Activated naive CD4-positive, alpha-beta T cell treated with anti-CD3 and anti-CD28 coated beads, Interleukin-2, amount 10 ng/mL, durations not matched to agents 7 days and 5 days (primary cell): Measurements from ENCODE around the gene CACUL1.
A peak's percentile ranks its signal among the peaks of the same experiment; 100 is the strongest.

ENCODE experiments used
- CTCF ChIA-PET: fragments of 350-600 bp; sonication (Branson Sonifier 250); formaldehyde crosslinking; loops from one replicate; lab custom pipeline; 2021; ENCODE audit warnings: antibody characterized with exemption; lab: Charles Lee
- DNase-seq: peaks from one replicate; pipeline ENCODE4 v3.0.0-alpha.2; 2020
- H3K27ac Mint-ChIP-seq: one replicate; pipeline ENCODE4 v1.8.0; 2021; ENCODE audit warnings: mild to moderate bottlenecking, moderate library complexity, mixed read lengths
- H3K27me3 Mint-ChIP-seq: one replicate; pipeline ENCODE4 v1.8.0; 2021; ENCODE audit warnings: mild to moderate bottlenecking, mixed read lengths
- H3K36me3 Mint-ChIP-seq: one replicate; pipeline ENCODE4 v1.8.0; 2021; ENCODE audit warnings: mixed read lengths
- H3K4me1 Mint-ChIP-seq: one replicate; pipeline ENCODE4 v1.8.0; 2021; ENCODE audit warnings: mixed read lengths
- H3K4me3 Mint-ChIP-seq: one replicate; pipeline ENCODE4 v1.8.0; 2021; ENCODE audit warnings: mild to moderate bottlenecking, moderate library complexity, mixed read lengths
- H3K9me3 Mint-ChIP-seq: one replicate; pipeline ENCODE4 v1.8.0; 2021; ENCODE audit warnings: mixed read lengths

The CACUL1 gene

DNA sequence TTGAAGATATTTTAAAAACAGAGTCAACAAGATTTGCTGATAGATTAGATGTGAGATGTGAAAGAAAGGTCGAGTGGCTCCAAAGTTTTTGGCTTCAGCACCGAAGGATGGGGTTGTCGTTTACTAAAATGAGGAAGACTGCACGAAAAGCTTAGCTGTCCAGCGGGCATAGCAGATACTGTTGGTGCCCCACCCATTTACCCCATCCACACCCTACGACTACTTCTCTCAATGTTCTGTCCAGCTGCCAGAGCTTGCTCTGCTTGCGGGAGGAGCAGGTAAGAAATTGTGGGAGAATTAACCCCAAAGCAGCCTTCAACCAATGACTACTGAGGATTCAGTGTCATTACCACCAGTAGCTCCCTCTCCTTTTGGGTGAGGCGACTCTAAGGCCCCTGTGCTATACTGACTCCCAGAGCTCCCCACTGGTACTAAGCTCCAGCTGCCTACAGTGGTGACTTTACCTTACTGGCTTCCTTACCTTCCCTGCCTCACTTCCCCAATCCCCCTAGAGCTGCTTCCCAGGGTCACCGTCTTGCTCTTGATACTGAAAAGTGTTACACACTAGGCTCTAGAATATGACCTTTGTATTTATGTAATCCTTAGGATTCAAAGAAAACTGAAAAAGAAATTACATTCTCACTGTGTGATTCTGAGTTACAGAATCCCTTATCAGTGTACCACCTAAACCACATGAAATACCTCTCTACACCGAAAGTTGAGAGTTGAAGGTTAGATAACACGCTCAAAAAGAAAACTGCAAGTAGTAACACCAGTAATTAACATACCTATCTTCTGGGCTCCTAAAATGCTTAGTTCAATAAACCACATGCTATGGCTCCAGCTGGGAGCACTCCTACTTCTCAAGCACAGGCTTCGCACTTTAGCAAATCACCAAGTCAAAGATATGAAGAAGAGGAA is 22.3 kb downstream of the CACUL1 start:
- peak overlapping the region; percentile 5 for H3K4me3 Mint-ChIP-seq
- H3K9me3 Mint-ChIP-seq, result no peaks in the 10 kb centered on the region
- peak overlapping the region; percentile 73 for H3K27ac Mint-ChIP-seq
- H3K36me3 Mint-ChIP-seq, result peaks cover 2% of the 10 kb centered on the region
- H3K4me1 Mint-ChIP-seq, result peaks cover 58% of the 10 kb centered on the region
- CTCF ChIA-PET, result interaction anchor here (0.6 to 2.2 kb wide), 3 partner anchors 11 to 688 kb away, joined by 3 to 7 read pairs (median 3); no protein-coding TSS in a partner anchor
- peak; percentile 35 for DNase-seq
- H3K27me3 Mint-ChIP-seq, result no peaks in the 10 kb centered on the region

DNA sequence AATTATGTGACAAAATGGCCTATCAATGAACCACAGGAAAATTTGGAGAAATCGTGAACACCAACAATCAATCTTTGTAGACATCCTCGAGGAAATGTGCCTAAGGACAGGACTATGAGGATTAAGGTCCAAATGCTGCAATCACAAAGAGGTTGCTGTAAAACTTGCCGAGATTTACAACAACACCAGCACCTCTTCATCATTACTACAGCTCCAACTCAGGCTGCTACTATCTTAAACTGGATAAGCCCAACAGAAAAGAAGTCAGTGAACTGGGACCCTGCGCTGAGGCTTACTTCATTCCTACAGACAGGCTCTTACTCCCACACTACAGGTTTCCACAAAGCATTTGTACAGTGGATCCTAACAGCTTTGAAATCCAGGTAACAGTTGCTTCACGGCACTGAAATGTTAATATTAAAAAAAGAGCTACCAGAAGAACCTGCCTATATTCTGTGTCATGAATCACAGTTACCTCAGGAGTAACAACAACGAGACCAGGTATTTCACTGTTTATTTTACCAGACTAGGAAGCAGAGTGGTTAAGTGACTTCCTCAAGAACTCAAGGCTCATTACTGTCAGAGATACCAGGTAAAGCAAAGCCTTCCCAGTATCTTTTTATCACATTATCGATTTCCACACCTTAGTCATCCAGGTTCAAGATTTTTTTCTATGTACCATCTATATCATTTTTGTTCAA is 23.9 kb downstream of the CACUL1 start:
- H3K36me3 Mint-ChIP-seq, result peaks cover 2% of the 10 kb centered on the region
- H3K27ac Mint-ChIP-seq, result peak overlapping the region; percentile 20
- no peaks in the 10 kb centered on the region for H3K27me3 Mint-ChIP-seq
- H3K9me3 Mint-ChIP-seq, result no peaks in the 10 kb centered on the region
- CTCF ChIA-PET, result interaction anchor here (1.4 to 2.2 kb wide), 2 partner anchors 10 to 24 kb away, joined by 5 to 7 read pairs; partner anchors contain the start of gene CACUL1
- H3K4me1 Mint-ChIP-seq, result peaks cover 58% of the 10 kb centered on the region
- no peak overlapping the region for H3K4me3 Mint-ChIP-seq
- no peak for DNase-seq

DNA sequence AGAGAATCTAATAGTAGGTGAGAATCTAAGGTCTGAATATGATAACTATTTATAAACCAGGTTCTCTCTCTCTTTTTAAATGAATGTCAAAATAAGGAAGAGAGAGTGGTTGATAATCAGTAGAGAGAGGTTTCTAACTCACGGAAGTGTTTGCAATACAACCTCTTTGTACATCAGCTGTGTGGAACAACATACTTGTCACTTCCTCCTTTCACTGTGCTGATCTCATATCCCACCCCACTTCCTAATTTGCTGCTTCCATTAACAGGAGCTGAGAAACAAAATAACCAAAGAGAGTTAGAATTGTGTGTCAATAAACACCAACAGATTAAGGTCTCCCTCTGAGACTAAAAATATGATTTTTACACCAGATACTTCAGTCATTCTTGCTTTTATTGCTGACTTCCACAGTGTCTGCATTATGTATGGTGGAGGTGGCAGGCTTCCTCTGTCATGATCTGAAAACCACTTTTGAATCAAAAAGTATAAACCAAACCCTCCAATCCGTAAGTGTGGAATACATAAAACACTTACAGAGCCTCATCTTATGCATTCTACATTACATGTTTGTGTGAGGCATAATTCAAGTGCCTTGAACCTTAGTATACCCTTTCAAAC is 25.0 kb downstream of the CACUL1 start:
- Mint-ChIP-seq H3K27me3 (no peaks in the 10 kb centered on the region), H3K4me3 (no peak overlapping the region), H3K4me1 (peaks cover 56% of the 10 kb centered on the region), H3K9me3 (no peaks in the 10 kb centered on the region), H3K27ac (peak overlapping the region; percentile 11), H3K36me3 (peaks cover 2% of the 10 kb centered on the region)
- DNase-seq, result no peak
- CTCF ChIA-PET, result interaction anchor here (1.4 to 2.2 kb wide), 3 partner anchors 9 to 25 kb away, joined by 5 to 7 read pairs (median 5); partner anchors contain the start of gene CACUL1

DNA sequence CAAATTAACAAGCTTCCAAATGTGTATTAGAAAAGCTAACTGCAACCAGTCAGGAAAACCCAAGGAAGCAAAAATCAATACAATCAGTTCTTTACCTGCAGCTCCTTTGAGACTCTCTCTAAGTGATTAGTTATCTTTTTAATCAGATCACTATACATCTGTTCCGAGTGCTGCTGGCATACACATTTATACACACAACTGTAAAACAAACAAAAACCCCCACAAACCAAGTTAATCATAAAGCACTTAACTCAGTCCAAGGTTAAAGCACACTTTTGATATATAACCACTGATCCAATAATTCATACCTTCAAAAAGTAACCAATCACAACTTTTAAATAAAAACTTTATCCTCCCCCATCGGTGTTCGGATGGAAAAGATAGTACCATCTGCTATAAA is 25.6 kb downstream of the CACUL1 start:
- CTCF ChIA-PET, result interaction anchor here (1.5 to 2.2 kb wide), 2 partner anchors 9 to 24 kb away, joined by 5 to 7 read pairs; no protein-coding TSS in a partner anchor
- H3K27ac Mint-ChIP-seq, result peak overlapping the region; percentile 11
- H3K9me3 Mint-ChIP-seq, result no peaks in the 10 kb centered on the region
- no peak for DNase-seq
- H3K36me3 Mint-ChIP-seq, result peaks cover 2% of the 10 kb centered on the region
- H3K27me3 Mint-ChIP-seq, result no peaks in the 10 kb centered on the region
- H3K4me1 Mint-ChIP-seq, result peaks cover 52% of the 10 kb centered on the region
- H3K4me3 Mint-ChIP-seq, result no peak overlapping the region

DNA sequence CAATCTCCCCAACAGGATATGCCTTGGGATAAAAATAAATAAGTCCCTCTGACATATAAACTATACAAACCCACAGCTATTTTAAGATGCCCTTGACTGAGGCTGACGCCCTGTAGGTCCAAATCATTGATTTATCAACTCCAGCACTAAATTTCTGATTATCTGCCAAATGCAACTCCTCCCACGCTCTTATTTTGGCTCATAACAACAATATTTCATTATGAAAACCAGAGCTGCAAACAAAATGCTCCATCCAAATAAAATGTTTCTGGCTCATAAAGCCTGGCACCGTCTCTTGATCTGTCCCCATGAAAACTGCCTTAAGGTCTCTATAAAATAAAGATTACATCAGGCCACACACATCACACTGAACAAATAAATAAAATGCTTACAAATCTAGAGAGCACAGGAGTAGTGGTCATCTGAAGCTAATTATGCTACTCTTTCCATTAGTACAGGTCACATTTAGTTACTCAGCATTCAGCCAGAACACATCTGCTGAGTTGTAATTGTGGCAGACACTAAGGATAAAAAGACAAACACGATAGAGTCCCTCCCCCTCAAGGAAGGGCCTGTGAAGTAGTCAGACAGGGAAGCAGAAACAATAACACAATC is 28.8 kb downstream of the CACUL1 start:
- no peak overlapping the region for H3K27ac Mint-ChIP-seq
- H3K9me3 Mint-ChIP-seq, result no peaks in the 10 kb centered on the region
- H3K4me3 Mint-ChIP-seq, result no peak overlapping the region
- DNase-seq, result no peak
- H3K4me1 Mint-ChIP-seq, result peaks cover 22% of the 10 kb centered on the region
- H3K36me3 Mint-ChIP-seq, result peaks cover 2% of the 10 kb centered on the region
- H3K27me3 Mint-ChIP-seq, result no peaks in the 10 kb centered on the region
- CTCF ChIA-PET, result interaction anchor here (0.6 kb wide), 1 partner anchor 136 kb away, joined by 3 read pairs; no protein-coding TSS in a partner anchor

DNA sequence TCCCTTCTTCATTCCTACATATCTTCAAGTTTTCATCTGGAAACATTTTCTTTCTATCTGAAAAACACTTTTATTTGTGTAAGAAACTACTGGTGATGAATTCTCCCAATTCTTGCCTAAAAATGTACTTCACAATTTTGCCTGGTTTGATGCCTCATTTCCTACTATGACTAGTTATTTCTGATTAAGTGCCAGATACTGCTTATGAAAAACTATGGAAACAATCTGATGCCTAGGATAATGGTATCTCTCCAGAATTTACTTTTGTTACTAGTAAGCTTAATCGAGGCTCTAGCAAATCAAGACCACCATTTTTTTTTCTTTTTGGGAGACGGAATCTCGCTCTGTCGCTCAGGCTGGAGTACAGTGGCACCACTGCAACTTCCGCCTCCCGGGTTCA is 31.3 kb downstream of the CACUL1 start:
- peaks cover 6% of the 10 kb centered on the region for H3K4me1 Mint-ChIP-seq
- DNase-seq, result no peak
- H3K27ac Mint-ChIP-seq, result no peak overlapping the region

DNA sequence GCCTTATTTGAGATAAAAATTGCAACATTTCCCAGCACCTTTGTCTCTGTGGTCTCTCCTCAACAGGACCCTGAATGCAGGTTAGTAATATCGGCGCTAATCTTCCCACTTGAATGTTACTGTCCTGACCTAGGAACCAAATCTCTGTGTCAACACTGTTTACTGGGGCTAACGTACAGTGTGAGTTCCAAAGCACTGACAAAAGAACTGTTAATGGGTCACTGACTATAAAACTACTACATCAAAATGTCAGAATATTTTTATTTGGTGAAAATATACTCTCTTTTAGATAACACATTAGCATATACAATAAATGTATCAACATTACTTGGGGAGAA is 33.3 kb downstream of the CACUL1 start:
- DNase-seq, result no peak
- Mint-ChIP-seq H3K4me3 (no peak overlapping the region), H3K27ac (no peak overlapping the region), H3K27me3 (no peaks in the 10 kb centered on the region), H3K4me1 (peaks cover 19% of the 10 kb centered on the region), H3K36me3 (no peaks in the 10 kb centered on the region), H3K9me3 (no peaks in the 10 kb centered on the region)
- CTCF ChIA-PET, result interaction anchor here (0.6 to 3.7 kb wide), 10 partner anchors 9 to 153 kb away, joined by 3 to 75 read pairs (median 4); no protein-coding TSS in a partner anchor

More for the DNA sequence above, 31.3 kb downstream of the CACUL1 start:
- CTCF ChIA-PET, result no interaction called here
- Mint-ChIP-seq H3K27me3 (no peaks in the 10 kb centered on the region), H3K9me3 (no peaks in the 10 kb centered on the region), H3K36me3 (no peaks in the 10 kb centered on the region), H3K4me3 (no peak overlapping the region)

DNA sequence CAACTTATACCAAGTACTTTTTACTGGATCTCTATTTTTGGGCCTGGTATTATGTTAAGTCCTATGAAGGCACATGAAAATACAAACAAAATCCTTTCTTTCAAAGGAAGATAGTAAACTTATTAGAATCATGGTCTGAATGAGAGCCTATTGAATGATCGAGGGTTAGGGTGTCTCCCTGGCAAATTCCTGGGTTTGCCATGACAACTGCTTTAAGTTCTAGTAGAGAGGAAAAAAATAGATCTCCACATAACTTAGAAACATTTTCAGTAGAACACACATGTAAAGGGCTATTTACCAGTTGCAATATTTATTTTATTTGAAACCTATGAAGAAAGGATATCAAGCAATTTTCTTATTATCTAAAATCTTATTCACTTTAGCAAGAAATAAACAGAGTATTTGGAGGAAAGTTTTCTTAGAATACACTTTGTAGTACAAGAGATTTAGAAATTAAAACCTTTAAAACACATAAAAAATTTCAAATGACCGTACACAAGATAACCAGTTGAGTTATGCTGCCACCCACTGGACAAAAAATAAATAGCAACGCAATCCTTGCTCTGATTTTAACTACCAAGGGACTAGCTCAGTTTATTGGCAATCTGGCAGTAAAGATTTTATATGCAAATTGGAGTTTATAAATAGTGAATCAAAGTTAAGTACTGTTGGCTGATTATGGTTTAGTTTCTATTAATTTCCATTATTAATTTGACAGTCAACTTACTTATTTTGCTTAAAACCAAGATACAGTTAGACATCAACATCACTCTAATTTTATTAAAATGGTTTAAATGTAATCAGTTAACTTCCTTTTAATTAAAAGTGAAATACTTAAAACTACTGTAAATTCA is 33.9 kb downstream of the CACUL1 start:
- no peak overlapping the region for H3K4me3 Mint-ChIP-seq
- DNase-seq, result peak; percentile 73
- no peaks in the 10 kb centered on the region for H3K27me3 Mint-ChIP-seq
- CTCF ChIA-PET, result interaction anchor here (0.6 to 3.7 kb wide), 12 partner anchors 8 to 152 kb away, joined by 3 to 75 read pairs (median 4); no protein-coding TSS in a partner anchor
- no peaks in the 10 kb centered on the region for H3K36me3 Mint-ChIP-seq
- H3K4me1 Mint-ChIP-seq, result peaks cover 19% of the 10 kb centered on the region
- no peaks in the 10 kb centered on the region for H3K9me3 Mint-ChIP-seq
- H3K27ac Mint-ChIP-seq, result no peak overlapping the region

DNA sequence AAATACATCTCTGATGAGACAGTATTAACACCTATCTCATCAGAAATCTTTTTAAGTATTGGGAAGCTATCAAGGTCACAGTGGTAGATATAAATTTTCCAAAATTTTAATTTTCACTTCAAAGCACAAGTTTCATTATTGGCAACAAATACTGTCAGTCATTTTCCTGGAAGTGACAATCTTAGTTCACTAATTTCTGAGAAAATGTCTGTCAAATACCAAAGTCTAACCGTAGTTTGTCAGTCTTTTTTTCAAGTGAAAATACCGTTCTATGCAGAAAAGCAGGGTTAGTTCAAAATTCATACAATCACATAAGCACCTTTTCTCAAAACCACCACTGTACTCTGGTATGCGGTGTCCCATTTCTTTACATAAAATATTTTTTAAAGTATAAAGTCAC is 40.4 kb downstream of the CACUL1 start:
- Mint-ChIP-seq H3K27ac (no peak overlapping the region), H3K27me3 (no peaks in the 10 kb centered on the region), H3K36me3 (no peaks in the 10 kb centered on the region), H3K4me1 (peaks cover 19% of the 10 kb centered on the region), H3K4me3 (no peak overlapping the region), H3K9me3 (no peaks in the 10 kb centered on the region)
- no peak for DNase-seq
- CTCF ChIA-PET, result interaction anchor here (0.8 kb wide), 1 partner anchor 10 kb away, joined by 3 read pairs; no protein-coding TSS in a partner anchor

DNA sequence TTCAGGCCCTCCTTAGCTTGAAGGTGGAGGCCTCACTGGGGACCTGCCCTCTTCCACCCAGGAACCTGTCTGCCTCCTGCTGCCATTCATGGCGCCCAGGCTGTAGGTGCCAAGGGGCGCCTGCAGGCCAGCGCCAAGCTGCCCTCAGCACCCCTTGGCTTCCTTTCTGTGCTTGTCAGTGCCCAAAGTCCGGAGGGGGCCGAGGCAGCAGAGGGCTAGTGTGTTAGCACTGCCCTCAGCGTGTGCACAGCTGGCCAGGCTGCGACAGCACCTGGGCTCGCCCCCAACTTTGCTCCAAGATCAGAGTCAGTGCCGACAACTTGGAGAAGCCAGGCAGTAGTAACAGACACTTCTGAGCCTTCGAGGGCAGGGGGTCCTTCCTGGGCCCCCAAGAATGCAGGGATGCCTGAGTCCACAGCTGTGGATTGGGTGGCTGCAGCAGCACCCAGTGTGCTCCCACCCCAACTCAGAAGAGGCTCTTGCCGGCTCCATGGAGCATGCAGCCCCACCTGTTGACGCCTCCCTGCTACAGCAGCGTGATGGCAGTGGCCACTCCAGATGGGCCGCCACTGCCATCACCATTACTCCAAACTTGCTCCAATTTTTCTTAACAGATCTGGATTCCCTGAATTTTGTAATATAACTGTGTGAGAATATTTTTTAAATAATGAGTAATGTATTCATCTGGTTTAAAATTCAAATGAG is 41.7 kb downstream of the CACUL1 start:
- Mint-ChIP-seq H3K9me3 (no peaks in the 10 kb centered on the region), H3K27ac (no peak overlapping the region), H3K4me1 (peaks cover 14% of the 10 kb centered on the region), H3K27me3 (no peaks in the 10 kb centered on the region), H3K4me3 (no peak overlapping the region), H3K36me3 (no peaks in the 10 kb centered on the region)
- DNase-seq, result peak; percentile 28
- CTCF ChIA-PET, result interaction anchor here (1.2 to 1.8 kb wide), 4 partner anchors 8 to 145 kb away, joined by 3 to 7 read pairs (median 5); no protein-coding TSS in a partner anchor

DNA sequence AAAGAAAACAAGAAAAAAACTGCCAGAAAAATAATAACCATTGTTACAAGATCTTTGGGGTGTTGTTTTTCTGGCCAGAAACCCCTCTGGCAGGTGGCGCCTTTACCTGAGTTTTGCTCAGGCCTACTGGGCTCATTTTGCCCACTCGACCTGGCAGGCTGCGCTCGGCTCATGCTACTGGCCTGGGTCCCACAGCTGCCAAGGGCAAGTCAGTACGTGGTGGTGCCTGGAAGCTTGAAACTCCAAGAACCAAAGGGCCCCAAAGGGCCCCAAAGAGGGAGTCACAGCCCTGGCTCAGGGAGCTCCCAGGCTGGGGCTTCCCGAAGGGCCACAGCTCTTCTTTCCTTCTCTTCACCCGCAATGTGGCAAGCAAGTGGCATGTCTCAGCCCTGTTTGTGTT is 42.7 kb downstream of the CACUL1 start:
- H3K4me1 Mint-ChIP-seq, result peaks cover 4% of the 10 kb centered on the region
- H3K27ac Mint-ChIP-seq, result no peak overlapping the region
- peaks cover 6% of the 10 kb centered on the region for H3K36me3 Mint-ChIP-seq
- CTCF ChIA-PET, result interaction anchor here (0.6 to 1.8 kb wide), 6 partner anchors 9 to 144 kb away, joined by 3 to 7 read pairs (median 4); no protein-coding TSS in a partner anchor
- no peak overlapping the region for H3K4me3 Mint-ChIP-seq
- no peaks in the 10 kb centered on the region for H3K27me3 Mint-ChIP-seq
- no peaks in the 10 kb centered on the region for H3K9me3 Mint-ChIP-seq
- no peak for DNase-seq

DNA sequence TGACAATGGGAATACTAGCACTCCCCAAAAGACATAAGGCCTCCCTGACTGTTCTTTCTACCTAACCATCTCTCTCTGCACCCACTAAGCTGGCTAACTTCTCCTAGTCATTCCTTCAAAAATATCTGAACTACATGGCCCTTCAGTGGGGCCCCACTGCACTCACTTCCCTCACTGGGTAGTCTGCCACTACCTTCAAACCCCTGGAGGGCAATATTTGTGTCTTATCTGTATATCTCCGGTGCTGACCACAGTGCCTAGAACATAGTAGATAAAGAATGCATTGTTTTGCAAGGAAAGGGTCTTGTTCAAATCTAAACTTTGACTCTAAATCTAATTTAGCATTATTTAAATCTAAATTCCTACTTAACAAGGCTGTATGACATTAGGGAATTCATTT is 44.3 kb downstream of the CACUL1 start:
- H3K9me3 Mint-ChIP-seq, result no peaks in the 10 kb centered on the region
- H3K36me3 Mint-ChIP-seq, result peaks cover 14% of the 10 kb centered on the region
- no peak for DNase-seq
- CTCF ChIA-PET, result interaction anchor here (0.9 to 1.6 kb wide), 2 partner anchors 51 to 142 kb away, joined by 3 to 5 read pairs; no protein-coding TSS in a partner anchor
- H3K4me3 Mint-ChIP-seq, result no peak overlapping the region
- H3K4me1 Mint-ChIP-seq, result no peaks in the 10 kb centered on the region
- H3K27ac Mint-ChIP-seq, result no peak overlapping the region
- H3K27me3 Mint-ChIP-seq, result no peaks in the 10 kb centered on the region
